ENCODE results near the gene RASSF5. TPM values are rescaled to one million over a fixed set of nuclear protein-coding genes. Genes with fewer than 3 reads are reported as not detected.

The RASSF5 gene
- polyA plus RNA-seq, 1 donor from 2014 or later: 4.0 TPM

DNA sequence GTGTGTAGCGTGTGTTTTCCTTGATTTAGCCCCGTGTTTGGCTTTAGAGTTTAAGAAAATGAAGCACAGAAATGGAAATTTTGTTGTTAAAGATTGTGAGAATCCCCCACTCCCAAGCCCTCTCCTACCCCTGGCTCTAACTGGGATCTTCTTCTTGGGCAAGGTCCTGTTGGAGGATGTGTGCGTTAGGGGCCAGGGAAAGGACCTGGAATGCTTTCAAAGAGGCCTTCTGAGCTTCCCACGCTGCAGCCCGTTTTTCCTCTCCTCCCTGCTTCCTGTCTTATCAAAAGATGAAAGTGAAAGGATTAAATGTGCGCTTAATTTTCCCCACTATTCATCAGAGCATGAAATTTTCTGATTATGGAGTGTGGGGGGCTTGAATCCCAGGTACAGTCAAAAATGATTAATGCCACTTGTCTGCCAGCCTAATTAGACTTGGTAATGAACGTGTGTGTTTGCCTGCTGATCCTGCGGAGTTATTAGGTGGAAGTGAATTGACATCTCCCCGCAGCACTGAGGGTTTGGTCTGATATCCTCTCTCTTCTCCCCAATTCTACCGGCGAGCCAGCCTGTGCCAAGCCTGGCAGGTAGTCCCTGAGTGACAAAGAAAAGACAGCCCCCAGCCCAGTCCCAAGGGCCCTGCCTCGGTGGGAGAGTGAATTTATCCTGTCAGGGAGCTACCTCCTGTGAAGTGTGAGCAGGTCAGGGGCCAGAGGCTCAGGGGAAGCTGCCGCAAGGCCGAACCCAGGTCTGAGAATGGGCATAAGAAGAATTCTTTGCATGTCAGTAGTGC is 4.9 kb downstream of the RASSF5 start:
- H3K27ac ChIP-seq (ENCODE audit: low read length): peak overlapping the region; percentile 70
- H3K4me3 ChIP-seq (ENCODE audit: low read length): peak overlapping the region; percentile 19
- TF ChIP-seq, protein P1, sequence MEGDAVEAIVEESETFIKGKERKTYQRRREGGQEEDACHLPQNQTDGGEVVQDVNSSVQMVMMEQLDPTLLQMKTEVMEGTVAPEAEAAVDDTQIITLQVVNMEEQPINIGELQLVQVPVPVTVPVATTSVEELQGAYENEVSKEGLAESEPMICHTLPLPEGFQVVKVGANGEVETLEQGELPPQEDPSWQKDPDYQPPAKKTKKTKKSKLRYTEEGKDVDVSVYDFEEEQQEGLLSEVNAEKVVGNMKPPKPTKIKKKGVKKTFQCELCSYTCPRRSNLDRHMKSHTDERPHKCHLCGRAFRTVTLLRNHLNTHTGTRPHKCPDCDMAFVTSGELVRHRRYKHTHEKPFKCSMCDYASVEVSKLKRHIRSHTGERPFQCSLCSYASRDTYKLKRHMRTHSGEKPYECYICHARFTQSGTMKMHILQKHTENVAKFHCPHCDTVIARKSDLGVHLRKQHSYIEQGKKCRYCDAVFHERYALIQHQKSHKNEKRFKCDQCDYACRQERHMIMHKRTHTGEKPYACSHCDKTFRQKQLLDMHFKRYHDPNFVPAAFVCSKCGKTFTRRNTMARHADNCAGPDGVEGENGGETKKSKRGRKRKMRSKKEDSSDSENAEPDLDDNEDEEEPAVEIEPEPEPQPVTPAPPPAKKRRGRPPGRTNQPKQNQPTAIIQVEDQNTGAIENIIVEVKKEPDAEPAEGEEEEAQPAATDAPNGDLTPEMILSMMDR (IDR thresholded peaks at IDR 0.05; ENCODE audit: poor library complexity, severe bottlenecking): no peak
- no peak for TF ChIP-seq POLR2AphosphoS5 (IDR thresholded peaks at IDR 0.05)
- no peak for TF ChIP-seq EZH2 (IDR thresholded peaks at IDR 0.05; ENCODE audit: borderline replicate concordance, insufficient read depth, low read length, poor library complexity, severe bottlenecking)
- no peak for TF ChIP-seq MXI1 (conservative IDR thresholded peaks at IDR 0.05; ENCODE audit: poor library complexity, severe bottlenecking)
- TF ChIP-seq, protein P2, sequence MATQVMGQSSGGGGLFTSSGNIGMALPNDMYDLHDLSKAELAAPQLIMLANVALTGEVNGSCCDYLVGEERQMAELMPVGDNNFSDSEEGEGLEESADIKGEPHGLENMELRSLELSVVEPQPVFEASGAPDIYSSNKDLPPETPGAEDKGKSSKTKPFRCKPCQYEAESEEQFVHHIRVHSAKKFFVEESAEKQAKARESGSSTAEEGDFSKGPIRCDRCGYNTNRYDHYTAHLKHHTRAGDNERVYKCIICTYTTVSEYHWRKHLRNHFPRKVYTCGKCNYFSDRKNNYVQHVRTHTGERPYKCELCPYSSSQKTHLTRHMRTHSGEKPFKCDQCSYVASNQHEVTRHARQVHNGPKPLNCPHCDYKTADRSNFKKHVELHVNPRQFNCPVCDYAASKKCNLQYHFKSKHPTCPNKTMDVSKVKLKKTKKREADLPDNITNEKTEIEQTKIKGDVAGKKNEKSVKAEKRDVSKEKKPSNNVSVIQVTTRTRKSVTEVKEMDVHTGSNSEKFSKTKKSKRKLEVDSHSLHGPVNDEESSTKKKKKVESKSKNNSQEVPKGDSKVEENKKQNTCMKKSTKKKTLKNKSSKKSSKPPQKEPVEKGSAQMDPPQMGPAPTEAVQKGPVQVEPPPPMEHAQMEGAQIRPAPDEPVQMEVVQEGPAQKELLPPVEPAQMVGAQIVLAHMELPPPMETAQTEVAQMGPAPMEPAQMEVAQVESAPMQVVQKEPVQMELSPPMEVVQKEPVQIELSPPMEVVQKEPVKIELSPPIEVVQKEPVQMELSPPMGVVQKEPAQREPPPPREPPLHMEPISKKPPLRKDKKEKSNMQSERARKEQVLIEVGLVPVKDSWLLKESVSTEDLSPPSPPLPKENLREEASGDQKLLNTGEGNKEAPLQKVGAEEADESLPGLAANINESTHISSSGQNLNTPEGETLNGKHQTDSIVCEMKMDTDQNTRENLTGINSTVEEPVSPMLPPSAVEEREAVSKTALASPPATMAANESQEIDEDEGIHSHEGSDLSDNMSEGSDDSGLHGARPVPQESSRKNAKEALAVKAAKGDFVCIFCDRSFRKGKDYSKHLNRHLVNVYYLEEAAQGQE (IDR thresholded peaks at IDR 0.05; ENCODE audit: borderline replicate concordance): no peak
- no peak for TF ChIP-seq SMC3 (conservative IDR thresholded peaks at IDR 0.05; ENCODE audit: poor library complexity)
- no peak for TF ChIP-seq TAF1 (IDR thresholded peaks at IDR 0.05; ENCODE audit: low read depth)
- TF ChIP-seq EP300 (conservative IDR thresholded peaks at IDR 0.05; ENCODE audit: poor library complexity, severe bottlenecking): no peak
- no peak for TF ChIP-seq RAD21 (conservative IDR thresholded peaks at IDR 0.05)

DNA sequence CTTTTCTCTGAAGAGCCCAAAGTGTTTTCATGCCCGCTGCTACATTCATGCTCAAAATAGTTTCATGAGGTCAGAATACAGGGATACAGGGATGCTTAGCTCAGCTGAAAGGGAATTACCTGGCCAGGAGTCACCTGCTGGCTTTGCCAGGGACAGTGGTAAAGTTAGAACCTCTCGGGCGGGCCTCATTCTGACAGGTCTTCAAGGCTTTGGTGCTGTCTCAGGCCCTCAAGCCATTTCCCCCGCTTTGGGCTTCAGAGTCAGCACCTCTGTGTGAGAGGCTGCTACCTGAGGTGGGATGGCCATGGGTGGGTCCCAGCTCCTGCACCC is 5.5 kb downstream of the RASSF5 start:
- H3K9me3 ChIP-seq (ENCODE audit: low read length): no peaks in the 10 kb centered on the region
- H3K27me3 ChIP-seq (ENCODE audit: insufficient read depth, low read depth, low read length): peaks cover 18% of the 10 kb centered on the region
- peak overlapping the region; percentile 19 for H3K4me3 ChIP-seq (ENCODE audit: low read length)
- TF ChIP-seq RAD21 (conservative IDR thresholded peaks at IDR 0.05) (no peak), EZH2 (IDR thresholded peaks at IDR 0.05; ENCODE audit: borderline replicate concordance, insufficient read depth, low read length, poor library complexity, severe bottlenecking) (no peak), POLR2AphosphoS5 (IDR thresholded peaks at IDR 0.05) (no peak), MXI1 (conservative IDR thresholded peaks at IDR 0.05; ENCODE audit: poor library complexity, severe bottlenecking) (no peak), TAF1 (IDR thresholded peaks at IDR 0.05; ENCODE audit: low read depth) (no peak), SMC3 (conservative IDR thresholded peaks at IDR 0.05; ENCODE audit: poor library complexity) (no peak), EP300 (conservative IDR thresholded peaks at IDR 0.05; ENCODE audit: poor library complexity, severe bottlenecking) (no peak)
- TF ChIP-seq, protein P2 (IDR thresholded peaks at IDR 0.05; ENCODE audit: borderline replicate concordance): no peak
- TF ChIP-seq, protein P1 (IDR thresholded peaks at IDR 0.05; ENCODE audit: poor library complexity, severe bottlenecking): no peak
- H2AFZ ChIP-seq (ENCODE audit: low read depth, low read length): no peak overlapping the region
- peak overlapping the region; percentile 70 for H3K27ac ChIP-seq (ENCODE audit: low read length)
- no peak overlapping the region for H3K4me2 ChIP-seq (ENCODE audit: low read length)
- H4K20me1 ChIP-seq (ENCODE audit: insufficient read depth): no peaks in the 10 kb centered on the region
- H3K9ac ChIP-seq (ENCODE audit: low read length): peak overlapping the region; percentile 51
- no peaks in the 10 kb centered on the region for H3K79me2 ChIP-seq (replicated peaks; ENCODE audit: insufficient read depth, low read length)
- H3K36me3 ChIP-seq (ENCODE audit: insufficient read depth, low read length): no peaks in the 10 kb centered on the region
- H3F3A ChIP-seq (ENCODE audit: insufficient read depth, low read length, poor library complexity, severe bottlenecking): peaks cover 5% of the 10 kb centered on the region
- no peaks in the 10 kb centered on the region for H3K9me2 ChIP-seq (ENCODE audit: insufficient read depth, low read length)

More for the DNA sequence above, 4.9 kb downstream of the RASSF5 start:
- Histone ChIP-seq H3K9ac (ENCODE audit: low read length) (peak overlapping the region; percentile 51), H3K79me2 (replicated peaks; ENCODE audit: insufficient read depth, low read length) (no peaks in the 10 kb centered on the region), H4K20me1 (ENCODE audit: insufficient read depth) (no peaks in the 10 kb centered on the region), H3K27me3 (ENCODE audit: insufficient read depth, low read depth, low read length) (peaks cover 24% of the 10 kb centered on the region), H3K4me2 (ENCODE audit: low read length) (no peak overlapping the region), H3K9me3 (ENCODE audit: low read length) (no peaks in the 10 kb centered on the region), H3F3A (ENCODE audit: insufficient read depth, low read length, poor library complexity, severe bottlenecking) (peaks cover 5% of the 10 kb centered on the region), H3K9me2 (ENCODE audit: insufficient read depth, low read length) (no peaks in the 10 kb centered on the region), H2AFZ (ENCODE audit: low read depth, low read length) (peak overlapping the region; percentile 19), H3K36me3 (ENCODE audit: insufficient read depth, low read length) (no peaks in the 10 kb centered on the region)

Data from neural cell (in vitro differentiated cells).